Left kidney (tissue), 1 donor: ENCODE measurements around the gene SRD5A2. TPM values are rescaled to one million over a fixed set of nuclear protein-coding genes. Genes with fewer than 3 reads are reported as not detected.

Experiments used
- polyA plus RNA-seq: library from polyadenylated mRNA; unstranded; fragments of 120-200 nt; gene quantifications from one replicate; pipeline ENCODE4 v1.2.1, GENCODE V29; 2013; ENCODE audit not compliant: insufficient read length

Gene SRD5A2
- polyA plus RNA-seq, 1 donor, result 0.13 TPM

Other genes starting within 250 kb of the SRD5A2 start
- gene XDH, start 166.2 kb downstream of the SRD5A2 start, polyA plus RNA-seq, result 0.50 TPM